ENCODE data around the gene CRX. TPM values are rescaled to one million over a fixed set of nuclear protein-coding genes. Genes with fewer than 3 reads are reported as not detected.
"Not testable (repeated sequence)": the region's sequence is repeated elsewhere in the genome, so short reads cannot be mapped to it uniquely, and the experiment has no call there.

Gene CRX
- total RNA-seq, 2 donors from 2014 or later = not detected

DNA sequence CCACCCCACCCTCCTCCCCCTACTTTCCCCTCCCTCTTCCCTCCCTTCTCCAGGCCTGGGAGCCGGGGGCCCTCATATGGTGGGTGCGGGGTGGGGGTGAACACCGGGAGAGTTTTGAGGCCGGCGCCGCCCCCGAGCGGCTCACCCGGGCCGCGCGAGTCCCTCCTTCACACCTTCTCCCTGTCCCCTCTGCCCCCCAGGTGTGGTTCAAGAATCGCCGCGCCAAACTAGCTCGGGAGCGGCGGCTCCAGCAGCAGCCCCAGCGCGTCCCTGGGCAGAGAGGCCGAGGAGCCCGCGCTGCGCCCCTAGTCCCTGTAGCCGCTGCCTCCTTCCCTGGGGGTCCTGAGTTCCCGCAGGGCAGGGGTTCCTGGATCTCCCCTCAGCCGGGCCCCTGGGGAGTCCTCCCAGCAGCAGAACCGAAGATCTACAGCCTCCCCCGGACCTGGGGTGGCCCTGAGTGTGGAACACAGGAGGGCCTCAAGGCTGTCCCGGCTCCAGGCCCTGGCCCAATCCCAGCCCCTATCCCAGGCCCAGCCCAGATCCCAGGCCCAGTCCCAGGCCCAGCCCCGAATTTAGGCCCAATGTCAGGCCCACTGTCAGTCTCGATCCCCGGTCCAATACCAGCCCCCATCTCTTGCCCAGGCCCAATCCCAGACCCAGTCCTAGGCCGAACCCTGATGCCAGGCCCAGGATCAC lies 39.0 kb downstream of the CRX start:
- no peak for DNase-seq (ENCODE audit: low spot score)
- H3K4me3 ChIP-seq = no peak overlapping the region
- no peaks in the 10 kb centered on the region for H3K4me1 ChIP-seq
- H3K27me3 ChIP-seq = no peaks in the 10 kb centered on the region
- H3K27ac ChIP-seq = no peak overlapping the region
- TF ChIP-seq CTCF (IDR thresholded peaks at IDR 0.05) = no peak
- H3K9me3 ChIP-seq = peaks cover 0 to 5% of the 10 kb centered on the region in 2 donors
- no peaks in the 10 kb centered on the region for H3K36me3 ChIP-seq

DNA sequence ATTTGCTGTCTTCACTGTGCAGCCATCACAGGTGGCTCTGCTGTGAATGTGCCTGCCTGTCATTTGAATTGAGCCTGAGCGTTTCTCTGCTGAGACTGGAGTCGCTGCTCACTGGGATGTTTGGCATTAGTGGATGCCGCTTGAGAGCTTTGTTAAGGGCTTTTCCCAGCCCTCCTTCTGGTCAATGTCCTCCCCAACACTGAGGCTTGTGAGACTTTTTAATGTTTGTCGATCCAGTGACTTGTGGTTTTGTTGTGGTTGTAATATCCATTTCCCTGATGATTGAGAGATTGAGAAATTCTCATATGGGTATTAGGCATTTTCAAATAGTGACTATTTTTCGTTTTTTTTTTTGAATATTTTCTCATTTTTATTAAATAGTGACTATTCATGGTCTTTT lies 39.9 kb downstream of the CRX start:
- Histone ChIP-seq H3K4me3 (no peak overlapping the region), H3K4me1 (no peaks in the 10 kb centered on the region), H3K36me3 (no peaks in the 10 kb centered on the region), H3K27ac (no peak overlapping the region), H3K9me3 (peaks cover 0 to 5% of the 10 kb centered on the region in 2 donors), H3K27me3 (no peaks in the 10 kb centered on the region)
- no peak for TF ChIP-seq CTCF (IDR thresholded peaks at IDR 0.05)
- DNase-seq (ENCODE audit: low spot score) = no peak

DNA sequence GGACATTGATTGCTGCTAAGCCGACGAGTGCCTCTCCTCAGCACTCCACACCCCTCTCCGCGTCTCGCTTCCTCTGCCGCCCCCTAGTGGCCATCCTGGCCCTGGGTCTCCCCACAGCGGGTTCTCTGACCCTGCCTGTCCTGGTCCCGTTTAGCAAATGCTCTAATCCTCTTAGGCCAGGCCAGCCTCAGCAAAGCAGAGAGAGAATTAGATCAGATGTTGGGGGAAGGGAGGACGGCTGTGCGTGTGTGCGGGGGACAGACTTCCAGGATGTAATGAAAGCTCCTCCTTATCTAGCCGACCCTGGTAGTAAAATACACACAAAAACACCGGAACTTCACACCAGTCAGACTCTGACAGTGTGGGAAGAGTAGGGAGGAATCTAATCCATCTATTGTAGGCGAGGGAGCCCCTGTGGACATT lies 41.8 kb downstream of the CRX start:
- no peaks in the 10 kb centered on the region for H3K4me1 ChIP-seq
- DNase-seq (ENCODE audit: low spot score) = peak; percentile 79
- H3K9me3 ChIP-seq = peaks cover 0 to 5% of the 10 kb centered on the region in 2 donors
- H3K27me3 ChIP-seq = no peaks in the 10 kb centered on the region
- H3K4me3 ChIP-seq = no peak overlapping the region
- H3K27ac ChIP-seq = no peak overlapping the region
- TF ChIP-seq CTCF (IDR thresholded peaks at IDR 0.05) = peak; percentile 86 to 95
- H3K36me3 ChIP-seq = no peaks in the 10 kb centered on the region

DNA sequence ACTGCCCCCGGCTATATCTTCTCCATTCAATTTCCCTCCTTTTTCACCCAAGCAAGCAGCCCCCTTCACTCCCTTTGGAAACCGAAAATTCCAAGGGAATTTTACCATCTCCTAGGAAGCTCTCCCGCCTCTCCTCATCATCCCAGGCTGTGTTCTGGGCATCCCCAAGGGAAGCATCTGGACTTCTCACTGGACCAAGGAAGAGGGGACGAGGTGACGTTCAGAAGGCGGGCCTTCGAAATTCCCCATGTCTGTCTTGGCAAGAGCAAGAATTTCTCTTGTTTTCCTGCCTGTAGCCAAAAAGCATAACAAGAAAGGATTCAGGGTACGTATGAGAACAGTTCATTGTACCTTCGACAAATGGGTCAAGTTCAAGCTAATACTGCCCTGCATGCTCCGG lies 43.4 kb downstream of the CRX start:
- no peak overlapping the region for H3K4me3 ChIP-seq
- DNase-seq (ENCODE audit: low spot score) = no peak
- H3K27me3 ChIP-seq = no peaks in the 10 kb centered on the region
- H3K4me1 ChIP-seq = no peaks in the 10 kb centered on the region
- TF ChIP-seq CTCF (IDR thresholded peaks at IDR 0.05) = no peak
- H3K9me3 ChIP-seq = peaks cover 0 to 5% of the 10 kb centered on the region in 2 donors
- H3K36me3 ChIP-seq = no peaks in the 10 kb centered on the region
- H3K27ac ChIP-seq = no peak overlapping the region

- H3K4me1 ChIP-seq = no peaks in the 10 kb centered on the region
- no peaks in the 10 kb centered on the region for H3K27me3 ChIP-seq
Measured at GRCh38 chr19:47878906-47879305, 57.2 kb downstream of the CRX start.

DNA sequence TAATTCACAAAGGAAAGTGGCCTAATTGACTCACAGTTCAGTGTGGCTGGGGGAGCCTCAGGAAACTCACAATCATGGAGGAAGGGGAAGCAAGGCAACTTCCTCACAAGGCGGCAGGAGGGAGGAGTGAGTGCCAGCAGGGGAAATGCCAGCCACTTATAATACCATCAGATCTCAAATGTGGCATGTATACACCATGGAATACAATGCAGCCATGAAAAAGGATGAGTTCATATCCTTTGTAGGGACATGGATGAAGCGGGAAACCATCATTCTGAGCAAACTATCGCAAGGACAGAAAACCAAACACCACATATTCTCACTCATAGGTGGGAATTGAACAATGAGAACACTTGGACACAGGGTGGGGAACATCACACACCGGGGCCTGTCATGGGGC lies 57.6 kb downstream of the CRX start:
- H3K4me1 ChIP-seq; H3K27ac ChIP-seq; DNase-seq (ENCODE audit: low spot score); H3K4me3 ChIP-seq; H3K36me3 ChIP-seq; H3K27me3 ChIP-seq; H3K9me3 ChIP-seq: not testable (repeated sequence)

More at GRCh38 chr19:47878906-47879305, 57.2 kb downstream of the CRX start:
- no peak overlapping the region for H3K27ac ChIP-seq
- no peak overlapping the region for H3K4me3 ChIP-seq
- TF ChIP-seq CTCF (IDR thresholded peaks at IDR 0.05) = no peak
- H3K9me3 ChIP-seq = no peaks in the 10 kb centered on the region
- no peak for DNase-seq (ENCODE audit: low spot score)
- H3K36me3 ChIP-seq = no peaks in the 10 kb centered on the region

All from right atrium auricular region (tissue), 2 donors.